Measurements from ENCODE around the gene GRAP. TPM values are rescaled to one million over a fixed set of nuclear protein-coding genes. Genes with fewer than 3 reads are reported as not detected.

The GRAP gene
- total RNA-seq, 2 experiments from 2014 or later = 25.9 to 26.3 TPM

- Mint-ChIP-seq H3K9me3 (ENCODE audit: insufficient read depth) (peaks cover 6% of the 10 kb centered on the region), H3K4me1 (ENCODE audit: low read depth) (peaks cover 22% of the 10 kb centered on the region), H3K27me3 (ENCODE audit: low read depth) (no peaks in the 10 kb centered on the region), H3K27ac (no peak overlapping the region), H3K4me3 (no peak overlapping the region), H3K36me3 (ENCODE audit: low read depth) (peaks cover 14% of the 10 kb centered on the region)
- POLR2A ChIA-PET = no interaction called here
- CTCF ChIA-PET = no interaction called here
- ATAC-seq = no peak
- DNase-seq = no peak
Observed at GRCh38 chr17:18993905-18994526, 52.7 kb downstream of the GRAP start.

GRCh38 chr17:18992454-18993130 lies 54.2 kb downstream of the GRAP start:
- POLR2A ChIA-PET = no interaction called here
- no peak overlapping the region for H3K4me3 Mint-ChIP-seq

GRCh38 chr17:18991531-18992315 lies 55.0 kb downstream of the GRAP start:
- DNase-seq (no peak), ATAC-seq (no peak)
- Mint-ChIP-seq H3K27me3 (ENCODE audit: low read depth) (no peaks in the 10 kb centered on the region), H3K4me3 (no peak overlapping the region), H3K36me3 (ENCODE audit: low read depth) (peaks cover 14% of the 10 kb centered on the region), H3K4me1 (ENCODE audit: low read depth) (peaks cover 31% of the 10 kb centered on the region), H3K27ac (no peak overlapping the region), H3K9me3 (ENCODE audit: insufficient read depth) (peaks cover 6% of the 10 kb centered on the region)
- POLR2A ChIA-PET = interaction anchor here (0.7 kb wide), 1 partner anchor 13 kb away, joined by 3 read pairs; the partner anchor contains the start of gene FAM83G
- CTCF ChIA-PET = interaction anchor here (3.2 kb wide), 1 partner anchor 30 kb away, joined by 17 read pairs; no protein-coding TSS in a partner anchor

More at GRCh38 chr17:18992454-18993130, 54.2 kb downstream of the GRAP start:
- peak; percentile 75 for ATAC-seq
- Mint-ChIP-seq H3K27me3 (ENCODE audit: low read depth) (no peaks in the 10 kb centered on the region), H3K4me1 (ENCODE audit: low read depth) (peaks cover 23% of the 10 kb centered on the region), H3K9me3 (ENCODE audit: insufficient read depth) (peaks cover 6% of the 10 kb centered on the region), H3K27ac (peak overlapping the region; percentile 28), H3K36me3 (ENCODE audit: low read depth) (peaks cover 14% of the 10 kb centered on the region)
- CTCF ChIA-PET = interaction anchor here (3.2 kb wide), 1 partner anchor 31 kb away, joined by 17 read pairs; no protein-coding TSS in a partner anchor
- peak; percentile 68 for DNase-seq

- Mint-ChIP-seq H3K36me3 (ENCODE audit: low read depth) (peaks cover 9% of the 10 kb centered on the region), H3K4me3 (no peak overlapping the region), H3K4me1 (ENCODE audit: low read depth) (peaks cover 41% of the 10 kb centered on the region), H3K27ac (no peak overlapping the region), H3K9me3 (ENCODE audit: insufficient read depth) (peaks cover 6% of the 10 kb centered on the region), H3K27me3 (ENCODE audit: low read depth) (no peaks in the 10 kb centered on the region)
- DNase-seq = no peak
- CTCF ChIA-PET = interaction anchor here (1.3 to 3.2 kb wide), 2 partner anchors 11 to 29 kb away, joined by 3 to 17 read pairs; no protein-coding TSS in a partner anchor
- ATAC-seq = no peak
- POLR2A ChIA-PET = no interaction called here
Observed at GRCh38 chr17:18990331-18990730, 56.4 kb downstream of the GRAP start.

- ChIA-PET POLR2A (no interaction called here), CTCF (interaction anchor here (1.2 to 2.0 kb wide), 2 partner anchors 10 to 27 kb away, joined by 3 to 7 read pairs; no protein-coding TSS in a partner anchor)
- H3K9me3 Mint-ChIP-seq (ENCODE audit: insufficient read depth) = no peaks in the 10 kb centered on the region
- H3K4me3 Mint-ChIP-seq = no peak overlapping the region
- peaks cover 35% of the 10 kb centered on the region for H3K4me1 Mint-ChIP-seq (ENCODE audit: low read depth)
- no peak for DNase-seq
- H3K27me3 Mint-ChIP-seq (ENCODE audit: low read depth) = no peaks in the 10 kb centered on the region
- H3K36me3 Mint-ChIP-seq (ENCODE audit: low read depth) = no peaks in the 10 kb centered on the region
- no peak overlapping the region for H3K27ac Mint-ChIP-seq
- no peak for ATAC-seq
Observed at GRCh38 chr17:18988546-18989173, 58.1 kb downstream of the GRAP start.

GRCh38 chr17:18987862-18988545 lies 58.8 kb downstream of the GRAP start:
- Mint-ChIP-seq H3K36me3 (ENCODE audit: low read depth) (no peaks in the 10 kb centered on the region), H3K4me1 (ENCODE audit: low read depth) (peaks cover 28% of the 10 kb centered on the region), H3K27me3 (ENCODE audit: low read depth) (no peaks in the 10 kb centered on the region), H3K27ac (no peak overlapping the region), H3K4me3 (no peak overlapping the region), H3K9me3 (ENCODE audit: insufficient read depth) (no peaks in the 10 kb centered on the region)
- ATAC-seq = no peak
- DNase-seq = no peak
- CTCF ChIA-PET = interaction anchor here (1.2 to 2.8 kb wide), 3 partner anchors 10 to 27 kb away, joined by 3 to 8 read pairs (median 7); no protein-coding TSS in a partner anchor
- POLR2A ChIA-PET = interaction anchor here (0.6 kb wide), 1 partner anchor 16 kb away, joined by 4 read pairs; the partner anchor contains the start of gene FAM83G

GRCh38 chr17:18987230-18987610 lies 59.5 kb downstream of the GRAP start:
- Mint-ChIP-seq H3K4me1 (ENCODE audit: low read depth) (peaks cover 21% of the 10 kb centered on the region), H3K4me3 (no peak overlapping the region), H3K27me3 (ENCODE audit: low read depth) (no peaks in the 10 kb centered on the region), H3K36me3 (ENCODE audit: low read depth) (no peaks in the 10 kb centered on the region), H3K9me3 (ENCODE audit: insufficient read depth) (no peaks in the 10 kb centered on the region), H3K27ac (no peak overlapping the region)
- DNase-seq = no peak
- ChIA-PET POLR2A (no interaction called here), CTCF (interaction anchor here (2.0 to 2.8 kb wide), 2 partner anchors 11 to 26 kb away, joined by 7 to 8 read pairs; no protein-coding TSS in a partner anchor)
- no peak for ATAC-seq

- Mint-ChIP-seq H3K27me3 (ENCODE audit: low read depth) (no peaks in the 10 kb centered on the region), H3K36me3 (ENCODE audit: low read depth) (no peaks in the 10 kb centered on the region), H3K27ac (no peak overlapping the region), H3K4me1 (ENCODE audit: low read depth) (peaks cover 19% of the 10 kb centered on the region), H3K4me3 (no peak overlapping the region), H3K9me3 (ENCODE audit: insufficient read depth) (no peaks in the 10 kb centered on the region)
- ATAC-seq (no peak), DNase-seq (peak; percentile 38)
- POLR2A ChIA-PET = no interaction called here
- CTCF ChIA-PET = interaction anchor here (2.8 kb wide), 1 partner anchor 26 kb away, joined by 8 read pairs; no protein-coding TSS in a partner anchor
Observed at GRCh38 chr17:18986541-18987229, 60.1 kb downstream of the GRAP start.

- no peak for ATAC-seq
Observed at GRCh38 chr17:18985475-18985874, 61.3 kb downstream of the GRAP start.

GRCh38 chr17:18984273-18985114 lies 62.3 kb downstream of the GRAP start:
- Mint-ChIP-seq H3K36me3 (ENCODE audit: low read depth) (no peaks in the 10 kb centered on the region), H3K4me1 (ENCODE audit: low read depth) (peaks cover 19% of the 10 kb centered on the region), H3K9me3 (ENCODE audit: insufficient read depth) (no peaks in the 10 kb centered on the region), H3K4me3 (no peak overlapping the region), H3K27me3 (ENCODE audit: low read depth) (no peaks in the 10 kb centered on the region), H3K27ac (no peak overlapping the region)
- POLR2A ChIA-PET = interaction anchor here (0.7 to 1.1 kb wide), 2 partner anchors 8 to 12 kb away, joined by 3 to 4 read pairs; no protein-coding TSS in a partner anchor
- CTCF ChIA-PET = interaction anchor here (2.2 to 2.8 kb wide), 2 partner anchors 23 to 24 kb away, joined by 7 to 8 read pairs; no protein-coding TSS in a partner anchor
- ATAC-seq (no peak), DNase-seq (no peak)

More at GRCh38 chr17:18985475-18985874, 61.3 kb downstream of the GRAP start:
- H3K4me1 Mint-ChIP-seq (ENCODE audit: low read depth) = peaks cover 19% of the 10 kb centered on the region
- H3K27ac Mint-ChIP-seq = no peak overlapping the region
- no peak for DNase-seq
- ChIA-PET POLR2A (interaction anchor here (0.7 to 1.1 kb wide), 2 partner anchors 9 to 13 kb away, joined by 3 to 4 read pairs; no protein-coding TSS in a partner anchor), CTCF (interaction anchor here (2.8 kb wide), 1 partner anchor 25 kb away, joined by 8 read pairs; no protein-coding TSS in a partner anchor)
- no peaks in the 10 kb centered on the region for H3K9me3 Mint-ChIP-seq (ENCODE audit: insufficient read depth)
- no peak overlapping the region for H3K4me3 Mint-ChIP-seq
- H3K36me3 Mint-ChIP-seq (ENCODE audit: low read depth) = no peaks in the 10 kb centered on the region
- H3K27me3 Mint-ChIP-seq (ENCODE audit: low read depth) = no peaks in the 10 kb centered on the region

All from activated CD8-positive, alpha-beta T cell treated with anti-CD3 and anti-CD28 coated beads, Interleukin-2, amount 10 ng/mL, durations not matched to agents 7 days and 5 days (primary cell).